ENCODE results near the gene CST7.

- TF ChIP-seq CTCF (conservative IDR thresholded peaks at IDR 0.05; ENCODE audit: low read length) (no peak), EZH2phosphoT487 (IDR thresholded peaks at IDR 0.05; ENCODE audit: borderline replicate concordance) (no peak)
Measured at GRCh38 chr20:24957326-24958016, 8.4 kb downstream of the CST7 start.
